GM12878 (cell line): ENCODE measurements around the gene TBL3. TPM values are rescaled to one million over a fixed set of nuclear protein-coding genes. Genes with fewer than 3 reads are reported as not detected.
A peak's percentile ranks its signal among the peaks of the same experiment; 100 is the strongest.

ENCODE experiments used
- DPF2 ChIP-seq: fragments of 450-650 bp; IDR thresholded peaks from 2 replicates; pipeline ENCODE4 v1.6.1; 2017; ENCODE audit warnings: mild to moderate bottlenecking
- IRF4 ChIP-seq: IDR thresholded peaks from 2 replicates; pipeline ENCODE4 v1.6.1; 2011; ENCODE audit warnings: low read depth, low read length
- MEF2B ChIP-seq: fragments of 450-650 bp; IDR thresholded peaks from 2 replicates; pipeline ENCODE4 v1.6.1; 2018; ENCODE audit warnings: mild to moderate bottlenecking, moderate library complexity; ENCODE audit not compliant: partially characterized antibody, poor library complexity, severe bottlenecking
- RBBP5 ChIP-seq: fragments of 200-600 bp; sonication (generic); conservative IDR thresholded peaks from 2 replicates; pipeline ENCODE4 v1.6.1; 2016
- RCOR1 ChIP-seq: conservative IDR thresholded peaks from 2 replicates; pipeline ENCODE4 v1.6.1; 2012; ENCODE audit warnings: low read depth, low read length, improper control_type of control experiment
- RFX5 ChIP-seq: IDR thresholded peaks from 2 replicates; pipeline ENCODE4 v1.6.1; 2011; ENCODE audit warnings: low read depth, low read length, improper control_type of control experiment
- SMAD1 ChIP-seq: fragments of 450-650 bp; IDR thresholded peaks from 2 replicates; pipeline ENCODE4 v1.6.1; 2018; ENCODE audit warnings: mild to moderate bottlenecking, low read depth; ENCODE audit not compliant: partially characterized antibody
- TBL1XR1 ChIP-seq: IDR thresholded peaks from 2 replicates; pipeline ENCODE4 v1.6.1; 2012; ENCODE audit warnings: low read depth, low read length, improper control_type of control experiment
- TCF7 ChIP-seq: IDR thresholded peaks from 2 replicates; pipeline ENCODE4 v1.6.1; 2014; ENCODE audit warnings: antibody characterized with exemption, borderline replicate concordance
- ZNF207 ChIP-seq: fragments of 450-650 bp; IDR thresholded peaks from 2 replicates; pipeline ENCODE4 v1.6.1; 2014; ENCODE audit warnings: antibody characterized with exemption, mild to moderate bottlenecking, borderline replicate concordance
- ZNF622 ChIP-seq: fragments of 450-650 bp; IDR thresholded peaks from 2 replicates; pipeline ENCODE4 v1.6.1; 2017; ENCODE audit warnings: mild to moderate bottlenecking, inconsistent platforms
- polyA plus RNA-seq, 11 experiments: library from polyadenylated mRNA; depleted of rRNA in 4 of 11; unstranded in 6 of 11; stranded (reverse) in 5 of 11; fragments of >200 nt; fragmentation: Nextera tagmentation in 4 of 11; fragmentation: Illumina TruSeq in 1 of 11; extraction: Ambion mirVana in 4 of 11; extraction: Trizol in 1 of 11; gene quantifications; 1 replicate in 1 of 11; 2 replicates in 10 of 11; pipeline versions ENCODE4 v1.2.1 to v1.2.3, GENCODE V29; 2011 to 2016; ENCODE audit warnings: inconsistent platforms in 2 of 11, missing spikeins in 2 of 11, low read depth in 1 of 11
- total RNA-seq, 4 experiments: library from RNA; depleted of rRNA in 3 of 4; stranded (reverse); fragments of >200 nt in 3 of 4; fragmentation: Illumina TruSeq in 1 of 4; extraction: Trizol in 1 of 4; gene quantifications; 2 replicates each; pipeline versions ENCODE4 v1.2.1 to v1.2.3, GENCODE V29; 2013 to 2021
- TF ChIP-seq, protein P1 (sequence below): IDR thresholded peaks from 2 replicates; pipeline ENCODE4 v1.6.1; 2011; ENCODE audit warnings: low read depth, mild to moderate bottlenecking, low read length, moderate library complexity, borderline replicate concordance; ENCODE audit errors: extremely low read depth
- TF ChIP-seq, protein P2 (sequence below): fragments of 450-650 bp; IDR thresholded peaks from 2 replicates; pipeline ENCODE4 v1.6.1; 2017; ENCODE audit warnings: mild to moderate bottlenecking, moderate library complexity
- TF ChIP-seq, protein P3 (sequence below): fragments of 450-650 bp; IDR thresholded peaks from 2 replicates; pipeline ENCODE4 v1.6.1; 2018; ENCODE audit warnings: mild to moderate bottlenecking, low read depth, moderate library complexity; ENCODE audit not compliant: partially characterized antibody
- TF ChIP-seq, protein P4 (sequence below), 3 experiments: IDR thresholded peaks in 2 of 3; conservative IDR thresholded peaks in 1 of 3; 2 replicates each; pipeline ENCODE4 v1.5.1; 2011; ENCODE audit warnings: low read depth in 3 of 3, low read length in 3 of 3, mild to moderate bottlenecking in 3 of 3, control low read depth in 2 of 3, moderate library complexity in 2 of 3, inconsistent platforms in 1 of 3, mixed read lengths in 1 of 3; ENCODE audit not compliant: control insufficient read depth in 2 of 3, insufficient read depth in 1 of 3; ENCODE audit errors: extremely low read depth in 1 of 3
- TF ChIP-seq, protein P5 (sequence below): fragments of 450-650 bp; formaldehyde crosslinking; IDR thresholded peaks from 2 replicates; pipeline ENCODE4 v1.5.0; 2022; ENCODE audit warnings: mild to moderate bottlenecking, missing genetic modification characterization

Gene TBL3
- total and polyA plus RNA-seq, 10 of the 15 experiments (the other 5 are each of a cell fraction or from before 2014, with no cell fraction given): 1.2 to 101 (median 34.2) TPM

DNA sequence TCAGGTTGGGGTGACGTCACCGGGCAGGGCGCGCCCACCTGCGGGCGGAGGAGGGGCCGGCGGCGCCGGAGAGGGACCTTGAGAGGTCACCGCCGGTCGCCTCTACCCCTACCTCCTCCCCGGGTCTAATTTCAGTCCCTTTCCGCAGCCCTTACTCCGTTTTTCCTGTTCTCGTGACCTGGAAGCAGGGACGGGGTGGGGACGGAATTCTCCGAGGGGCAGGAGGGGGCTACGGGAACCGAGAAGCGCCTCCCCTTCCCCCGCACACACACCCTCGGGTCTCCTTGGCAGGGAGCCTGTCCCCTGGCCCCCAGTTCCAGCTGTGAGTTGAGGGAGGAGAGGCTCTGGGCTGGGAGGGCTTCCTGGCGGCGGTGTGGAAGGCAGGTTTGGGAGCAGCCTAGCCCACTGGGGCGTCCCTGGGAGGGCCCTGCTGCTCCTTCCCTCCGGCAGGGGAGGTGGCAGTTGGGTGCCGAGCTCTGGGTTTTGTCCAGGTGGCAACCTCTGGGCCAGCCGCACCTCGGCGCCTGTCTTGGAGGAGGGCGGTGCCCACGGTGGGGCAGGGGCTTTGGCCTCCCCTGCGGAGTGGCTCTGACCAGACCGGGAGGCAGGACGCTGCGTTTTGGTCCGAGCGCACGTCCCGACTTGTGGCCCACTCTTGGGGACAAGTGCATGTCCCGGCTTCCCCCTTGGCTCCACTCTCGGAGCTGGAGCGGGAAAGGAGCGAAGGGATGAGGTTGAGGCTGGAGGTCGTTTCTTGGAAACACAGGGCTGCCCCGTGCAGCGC, 18.7 kb downstream of the TBL3 start (continued):
- TF ChIP-seq RCOR1: no peak
- TF ChIP-seq, protein P1, sequence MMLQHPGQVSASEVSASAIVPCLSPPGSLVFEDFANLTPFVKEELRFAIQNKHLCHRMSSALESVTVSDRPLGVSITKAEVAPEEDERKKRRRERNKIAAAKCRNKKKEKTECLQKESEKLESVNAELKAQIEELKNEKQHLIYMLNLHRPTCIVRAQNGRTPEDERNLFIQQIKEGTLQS: no peak
- TF ChIP-seq, protein P2, sequence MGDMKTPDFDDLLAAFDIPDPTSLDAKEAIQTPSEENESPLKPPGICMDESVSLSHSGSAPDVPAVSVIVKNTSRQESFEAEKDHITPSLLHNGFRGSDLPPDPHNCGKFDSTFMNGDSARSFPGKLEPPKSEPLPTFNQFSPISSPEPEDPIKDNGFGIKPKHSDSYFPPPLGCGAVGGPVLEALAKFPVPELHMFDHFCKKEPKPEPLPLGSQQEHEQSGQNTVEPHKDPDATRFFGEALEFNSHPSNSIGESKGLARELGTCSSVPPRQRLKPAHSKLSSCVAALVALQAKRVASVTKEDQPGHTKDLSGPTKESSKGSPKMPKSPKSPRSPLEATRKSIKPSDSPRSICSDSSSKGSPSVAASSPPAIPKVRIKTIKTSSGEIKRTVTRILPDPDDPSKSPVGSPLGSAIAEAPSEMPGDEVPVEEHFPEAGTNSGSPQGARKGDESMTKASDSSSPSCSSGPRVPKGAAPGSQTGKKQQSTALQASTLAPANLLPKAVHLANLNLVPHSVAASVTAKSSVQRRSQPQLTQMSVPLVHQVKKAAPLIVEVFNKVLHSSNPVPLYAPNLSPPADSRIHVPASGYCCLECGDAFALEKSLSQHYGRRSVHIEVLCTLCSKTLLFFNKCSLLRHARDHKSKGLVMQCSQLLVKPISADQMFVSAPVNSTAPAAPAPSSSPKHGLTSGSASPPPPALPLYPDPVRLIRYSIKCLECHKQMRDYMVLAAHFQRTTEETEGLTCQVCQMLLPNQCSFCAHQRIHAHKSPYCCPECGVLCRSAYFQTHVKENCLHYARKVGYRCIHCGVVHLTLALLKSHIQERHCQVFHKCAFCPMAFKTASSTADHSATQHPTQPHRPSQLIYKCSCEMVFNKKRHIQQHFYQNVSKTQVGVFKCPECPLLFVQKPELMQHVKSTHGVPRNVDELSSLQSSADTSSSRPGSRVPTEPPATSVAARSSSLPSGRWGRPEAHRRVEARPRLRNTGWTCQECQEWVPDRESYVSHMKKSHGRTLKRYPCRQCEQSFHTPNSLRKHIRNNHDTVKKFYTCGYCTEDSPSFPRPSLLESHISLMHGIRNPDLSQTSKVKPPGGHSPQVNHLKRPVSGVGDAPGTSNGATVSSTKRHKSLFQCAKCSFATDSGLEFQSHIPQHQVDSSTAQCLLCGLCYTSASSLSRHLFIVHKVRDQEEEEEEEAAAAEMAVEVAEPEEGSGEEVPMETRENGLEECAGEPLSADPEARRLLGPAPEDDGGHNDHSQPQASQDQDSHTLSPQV: no peak
- TF ChIP-seq TBL1XR1: no peak
- TF ChIP-seq, protein P3, sequence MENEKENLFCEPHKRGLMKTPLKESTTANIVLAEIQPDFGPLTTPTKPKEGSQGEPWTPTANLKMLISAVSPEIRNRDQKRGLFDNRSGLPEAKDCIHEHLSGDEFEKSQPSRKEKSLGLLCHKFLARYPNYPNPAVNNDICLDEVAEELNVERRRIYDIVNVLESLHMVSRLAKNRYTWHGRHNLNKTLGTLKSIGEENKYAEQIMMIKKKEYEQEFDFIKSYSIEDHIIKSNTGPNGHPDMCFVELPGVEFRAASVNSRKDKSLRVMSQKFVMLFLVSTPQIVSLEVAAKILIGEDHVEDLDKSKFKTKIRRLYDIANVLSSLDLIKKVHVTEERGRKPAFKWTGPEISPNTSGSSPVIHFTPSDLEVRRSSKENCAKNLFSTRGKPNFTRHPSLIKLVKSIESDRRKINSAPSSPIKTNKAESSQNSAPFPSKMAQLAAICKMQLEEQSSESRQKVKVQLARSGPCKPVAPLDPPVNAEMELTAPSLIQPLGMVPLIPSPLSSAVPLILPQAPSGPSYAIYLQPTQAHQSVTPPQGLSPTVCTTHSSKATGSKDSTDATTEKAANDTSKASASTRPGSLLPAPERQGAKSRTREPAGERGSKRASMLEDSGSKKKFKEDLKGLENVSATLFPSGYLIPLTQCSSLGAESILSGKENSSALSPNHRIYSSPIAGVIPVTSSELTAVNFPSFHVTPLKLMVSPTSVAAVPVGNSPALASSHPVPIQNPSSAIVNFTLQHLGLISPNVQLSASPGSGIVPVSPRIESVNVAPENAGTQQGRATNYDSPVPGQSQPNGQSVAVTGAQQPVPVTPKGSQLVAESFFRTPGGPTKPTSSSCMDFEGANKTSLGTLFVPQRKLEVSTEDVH: no peak
- TF ChIP-seq, protein P4, sequence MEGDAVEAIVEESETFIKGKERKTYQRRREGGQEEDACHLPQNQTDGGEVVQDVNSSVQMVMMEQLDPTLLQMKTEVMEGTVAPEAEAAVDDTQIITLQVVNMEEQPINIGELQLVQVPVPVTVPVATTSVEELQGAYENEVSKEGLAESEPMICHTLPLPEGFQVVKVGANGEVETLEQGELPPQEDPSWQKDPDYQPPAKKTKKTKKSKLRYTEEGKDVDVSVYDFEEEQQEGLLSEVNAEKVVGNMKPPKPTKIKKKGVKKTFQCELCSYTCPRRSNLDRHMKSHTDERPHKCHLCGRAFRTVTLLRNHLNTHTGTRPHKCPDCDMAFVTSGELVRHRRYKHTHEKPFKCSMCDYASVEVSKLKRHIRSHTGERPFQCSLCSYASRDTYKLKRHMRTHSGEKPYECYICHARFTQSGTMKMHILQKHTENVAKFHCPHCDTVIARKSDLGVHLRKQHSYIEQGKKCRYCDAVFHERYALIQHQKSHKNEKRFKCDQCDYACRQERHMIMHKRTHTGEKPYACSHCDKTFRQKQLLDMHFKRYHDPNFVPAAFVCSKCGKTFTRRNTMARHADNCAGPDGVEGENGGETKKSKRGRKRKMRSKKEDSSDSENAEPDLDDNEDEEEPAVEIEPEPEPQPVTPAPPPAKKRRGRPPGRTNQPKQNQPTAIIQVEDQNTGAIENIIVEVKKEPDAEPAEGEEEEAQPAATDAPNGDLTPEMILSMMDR (IDR thresholded peaks at IDR 0.05 in 2 of 3, conservative IDR thresholded peaks at IDR 0.05 in 1 of 3; ENCODE audit: control insufficient read depth in 2 of 3, extremely low read depth in 1 of 3, insufficient read depth in 1 of 3, low read depth in 3 of 3, low read length in 3 of 3): no peak
- TF ChIP-seq TCF7: no peak
- peak; percentile 67 for TF ChIP-seq DPF2
- no peak for TF ChIP-seq MEF2B
- TF ChIP-seq ZNF207: no peak
- TF ChIP-seq, protein P5, sequence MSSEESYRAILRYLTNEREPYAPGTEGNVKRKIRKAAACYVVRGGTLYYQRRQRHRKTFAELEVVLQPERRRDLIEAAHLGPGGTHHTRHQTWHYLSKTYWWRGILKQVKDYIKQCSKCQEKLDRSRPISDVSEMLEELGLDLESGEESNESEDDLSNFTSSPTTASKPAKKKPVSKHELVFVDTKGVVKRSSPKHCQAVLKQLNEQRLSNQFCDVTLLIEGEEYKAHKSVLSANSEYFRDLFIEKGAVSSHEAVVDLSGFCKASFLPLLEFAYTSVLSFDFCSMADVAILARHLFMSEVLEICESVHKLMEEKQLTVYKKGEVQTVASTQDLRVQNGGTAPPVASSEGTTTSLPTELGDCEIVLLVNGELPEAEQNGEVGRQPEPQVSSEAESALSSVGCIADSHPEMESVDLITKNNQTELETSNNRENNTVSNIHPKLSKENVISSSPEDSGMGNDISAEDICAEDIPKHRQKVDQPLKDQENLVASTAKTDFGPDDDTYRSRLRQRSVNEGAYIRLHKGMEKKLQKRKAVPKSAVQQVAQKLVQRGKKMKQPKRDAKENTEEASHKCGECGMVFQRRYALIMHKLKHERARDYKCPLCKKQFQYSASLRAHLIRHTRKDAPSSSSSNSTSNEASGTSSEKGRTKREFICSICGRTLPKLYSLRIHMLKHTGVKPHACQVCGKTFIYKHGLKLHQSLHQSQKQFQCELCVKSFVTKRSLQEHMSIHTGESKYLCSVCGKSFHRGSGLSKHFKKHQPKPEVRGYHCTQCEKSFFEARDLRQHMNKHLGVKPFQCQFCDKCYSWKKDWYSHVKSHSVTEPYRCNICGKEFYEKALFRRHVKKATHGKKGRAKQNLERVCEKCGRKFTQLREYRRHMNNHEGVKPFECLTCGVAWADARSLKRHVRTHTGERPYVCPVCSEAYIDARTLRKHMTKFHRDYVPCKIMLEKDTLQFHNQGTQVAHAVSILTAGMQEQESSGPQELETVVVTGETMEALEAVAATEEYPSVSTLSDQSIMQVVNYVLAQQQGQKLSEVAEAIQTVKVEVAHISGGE (CRISPR knock-in tag): no peak
- no peak for TF ChIP-seq IRF4
- no peak for TF ChIP-seq ZNF622
- TF ChIP-seq RBBP5: no peak
- TF ChIP-seq RFX5: no peak
- no peak for TF ChIP-seq SMAD1
